Stimulated activated CD8-positive, alpha-beta memory T cell treated with anti-CD3 and anti-CD28 coated beads, Interleukin-4, amount 100 ng/mL, for 24 hours (primary cell): ENCODE measurements around the gene PHF1.
"Not testable (repeated sequence)": the region's sequence is repeated elsewhere in the genome, so short reads cannot be mapped to it uniquely, and the experiment has no call there.

Experiments used
- DNase-seq: peaks from one replicate; pipeline ENCODE4 v3.0.0-alpha.2; 2020; ENCODE audit warnings: low read depth

The PHF1 gene

GRCh38 chr6:33410711-33411631 is at the start of gene PHF1:
TSS of gene PHF1 (plus strand) at chr6:33411014. CDS start at chr6:33412264, 1,250 bp downstream.
- DNase-seq: peak; percentile 64

GRCh38 chr6:33363486-33363885 is 47.3 kb upstream of the PHF1 start:
- DNase-seq: not testable (repeated sequence)

- not testable (repeated sequence) for DNase-seq
Measured at GRCh38 chr6:33364475-33365205, 46.2 kb upstream of the PHF1 start.

- DNase-seq: not testable (repeated sequence)
Measured at GRCh38 chr6:33365206-33365971, 45.4 kb upstream of the PHF1 start.

- DNase-seq: no peak
Measured at GRCh38 chr6:33367009-33367714, 43.7 kb upstream of the PHF1 start.

- DNase-seq: not testable (repeated sequence)
Measured at GRCh38 chr6:33367715-33368025, 43.1 kb upstream of the PHF1 start.

GRCh38 chr6:33371901-33372300 is 38.9 kb upstream of the PHF1 start:
- DNase-seq: not testable (repeated sequence)

GRCh38 chr6:33372526-33373123 is 38.2 kb upstream of the PHF1 start:
- no peak for DNase-seq

GRCh38 chr6:33373960-33374910 is 36.6 kb upstream of the PHF1 start:
- DNase-seq: no peak

GRCh38 chr6:33375143-33375671 is 35.6 kb upstream of the PHF1 start:
- DNase-seq: no peak

GRCh38 chr6:33377171-33377570 is 33.6 kb upstream of the PHF1 start:
- no peak for DNase-seq

GRCh38 chr6:33379184-33379583 is 31.6 kb upstream of the PHF1 start:
- DNase-seq: not testable (repeated sequence)

GRCh38 chr6:33380272-33380981 is 30.4 kb upstream of the PHF1 start:
- DNase-seq: no peak

- no peak for DNase-seq
Measured at GRCh38 chr6:33383427-33384185, 27.2 kb upstream of the PHF1 start.

- DNase-seq: no peak
Measured at GRCh38 chr6:33384581-33385020, 26.2 kb upstream of the PHF1 start.

- no peak for DNase-seq
Measured at GRCh38 chr6:33390173-33390572, 20.6 kb upstream of the PHF1 start.

- DNase-seq: no peak
Measured at GRCh38 chr6:33390767-33391277, 20.0 kb upstream of the PHF1 start.

GRCh38 chr6:33391278-33391921 is 19.4 kb upstream of the PHF1 start, which contains the start of gene KIFC1:
TSS of gene KIFC1 (plus strand) at chr6:33391823. CDS start at chr6:33391986, 163 bp downstream.
- peak; percentile 98 for DNase-seq
